ENCODE data around the gene ALPK3.

ALPK3 gene

DNA sequence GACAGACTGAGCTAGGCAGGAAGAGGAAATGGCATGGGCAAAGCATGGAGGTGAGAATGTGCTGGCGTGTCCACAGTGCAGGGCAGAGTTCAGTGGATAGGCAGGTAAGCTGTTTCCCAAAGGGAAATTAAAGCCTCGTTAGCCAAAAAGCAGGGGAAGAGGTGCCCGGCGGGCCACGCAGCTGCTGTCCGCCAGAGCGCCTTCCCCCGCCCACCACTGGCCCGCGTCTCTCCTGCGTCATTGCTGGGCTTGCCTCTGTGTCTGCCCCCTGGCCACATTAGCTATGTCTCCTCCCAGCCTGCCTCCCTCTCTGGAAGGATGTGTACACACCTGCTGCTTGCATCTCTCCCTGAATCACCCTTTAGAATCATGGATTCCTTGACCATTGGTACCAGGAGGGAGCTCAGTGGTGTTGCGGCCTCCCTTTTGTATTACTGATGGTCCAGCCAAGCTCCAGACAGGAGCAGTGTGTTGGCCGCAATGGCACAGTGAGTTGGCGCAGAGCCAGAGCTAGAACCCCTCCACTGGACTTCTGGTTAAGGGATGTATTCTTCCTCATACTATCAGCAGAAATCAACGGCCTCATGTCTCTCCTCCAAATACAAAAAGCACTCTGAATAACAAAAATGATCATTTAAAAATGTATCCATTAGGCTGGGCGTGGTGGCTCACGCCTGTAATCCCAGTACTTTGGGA, 93.9 kb downstream of the ALPK3 start:
- no peak for DNase-seq
- Histone ChIP-seq H3K4me3 (ENCODE audit: low read depth, low read length) (no peak overlapping the region), H3K9me3 (ENCODE audit: severe bottlenecking) (no peaks in the 10 kb centered on the region), H3K36me3 (no peaks in the 10 kb centered on the region), H3K27me3 (ENCODE audit: insufficient read depth, low read depth, severe bottlenecking) (no peaks in the 10 kb centered on the region), H3K27ac (no peak overlapping the region)
- TF ChIP-seq, protein P1, sequence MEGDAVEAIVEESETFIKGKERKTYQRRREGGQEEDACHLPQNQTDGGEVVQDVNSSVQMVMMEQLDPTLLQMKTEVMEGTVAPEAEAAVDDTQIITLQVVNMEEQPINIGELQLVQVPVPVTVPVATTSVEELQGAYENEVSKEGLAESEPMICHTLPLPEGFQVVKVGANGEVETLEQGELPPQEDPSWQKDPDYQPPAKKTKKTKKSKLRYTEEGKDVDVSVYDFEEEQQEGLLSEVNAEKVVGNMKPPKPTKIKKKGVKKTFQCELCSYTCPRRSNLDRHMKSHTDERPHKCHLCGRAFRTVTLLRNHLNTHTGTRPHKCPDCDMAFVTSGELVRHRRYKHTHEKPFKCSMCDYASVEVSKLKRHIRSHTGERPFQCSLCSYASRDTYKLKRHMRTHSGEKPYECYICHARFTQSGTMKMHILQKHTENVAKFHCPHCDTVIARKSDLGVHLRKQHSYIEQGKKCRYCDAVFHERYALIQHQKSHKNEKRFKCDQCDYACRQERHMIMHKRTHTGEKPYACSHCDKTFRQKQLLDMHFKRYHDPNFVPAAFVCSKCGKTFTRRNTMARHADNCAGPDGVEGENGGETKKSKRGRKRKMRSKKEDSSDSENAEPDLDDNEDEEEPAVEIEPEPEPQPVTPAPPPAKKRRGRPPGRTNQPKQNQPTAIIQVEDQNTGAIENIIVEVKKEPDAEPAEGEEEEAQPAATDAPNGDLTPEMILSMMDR (IDR thresholded peaks at IDR 0.05; ENCODE audit: low read depth, low read length) = no peak

DNA sequence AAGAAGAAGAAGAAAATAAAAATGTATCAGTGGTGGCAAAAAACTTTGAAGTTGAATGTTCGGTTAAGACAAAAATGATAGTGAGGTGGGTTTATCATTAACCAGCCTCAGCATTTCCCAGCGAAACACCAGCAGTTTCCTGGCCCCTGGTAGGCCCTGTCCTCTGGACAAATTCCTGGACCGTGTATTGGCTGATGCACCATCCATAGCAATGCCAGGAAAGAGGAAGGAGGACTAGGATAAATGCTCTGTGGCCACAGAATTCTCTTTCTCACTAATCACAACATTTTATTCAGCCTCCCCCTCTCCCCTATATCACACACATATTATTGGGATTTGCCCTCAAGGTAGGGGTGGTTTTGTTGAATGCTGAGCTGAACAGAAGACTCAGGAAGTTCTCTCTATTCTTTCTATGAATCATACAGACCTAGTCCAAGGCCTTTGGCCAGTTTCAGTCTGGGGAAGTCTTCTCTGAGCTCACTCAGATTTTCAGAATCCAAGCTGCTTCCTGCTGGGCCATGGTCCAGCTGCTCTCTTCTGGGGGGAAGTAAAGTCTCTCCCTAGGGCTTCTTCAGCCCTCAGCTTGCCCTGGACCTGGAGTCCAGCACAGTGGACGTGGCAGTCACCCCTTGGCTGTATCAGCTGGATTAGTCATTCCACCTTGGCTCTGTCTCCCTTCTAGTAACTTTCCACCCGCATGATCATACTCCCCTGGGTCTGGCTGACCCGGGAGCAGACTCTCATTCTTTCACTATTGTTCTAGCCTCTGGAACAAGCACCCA, 94.9 kb downstream of the ALPK3 start:
- no peaks in the 10 kb centered on the region for H3K27me3 ChIP-seq (ENCODE audit: insufficient read depth, low read depth, severe bottlenecking)
- no peaks in the 10 kb centered on the region for H3K9me3 ChIP-seq (ENCODE audit: severe bottlenecking)
- H3K36me3 ChIP-seq = no peaks in the 10 kb centered on the region
- no peak overlapping the region for H3K4me3 ChIP-seq (ENCODE audit: low read depth, low read length)
- TF ChIP-seq, protein P1 (IDR thresholded peaks at IDR 0.05; ENCODE audit: low read depth, low read length) = no peak
- no peak overlapping the region for H3K27ac ChIP-seq
- no peak for DNase-seq

DNA sequence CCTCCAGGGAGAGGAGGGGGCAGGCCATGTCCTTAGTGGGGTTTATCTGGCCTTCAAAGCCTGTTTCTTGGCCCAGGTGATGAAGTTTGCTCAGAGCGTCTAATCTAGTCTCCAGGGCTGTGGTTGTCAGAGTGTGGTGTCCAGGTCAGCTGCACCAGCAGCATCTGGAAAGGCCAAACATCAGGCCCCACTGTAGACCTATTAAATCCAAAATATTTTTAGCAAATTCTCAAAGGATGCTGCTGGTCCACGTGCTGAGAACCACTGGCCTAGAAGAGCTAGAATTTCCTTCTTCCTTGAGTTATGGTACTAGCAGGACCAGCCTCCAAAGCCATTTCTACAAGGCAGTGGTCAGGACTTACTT, 96.2 kb downstream of the ALPK3 start:
- no peak for DNase-seq
- Histone ChIP-seq H3K36me3 (no peaks in the 10 kb centered on the region), H3K27me3 (ENCODE audit: insufficient read depth, low read depth, severe bottlenecking) (no peaks in the 10 kb centered on the region), H3K27ac (no peak overlapping the region), H3K9me3 (ENCODE audit: severe bottlenecking) (no peaks in the 10 kb centered on the region), H3K4me3 (ENCODE audit: low read depth, low read length) (no peak overlapping the region)
- TF ChIP-seq, protein P1 (IDR thresholded peaks at IDR 0.05; ENCODE audit: low read depth, low read length) = no peak

DNA sequence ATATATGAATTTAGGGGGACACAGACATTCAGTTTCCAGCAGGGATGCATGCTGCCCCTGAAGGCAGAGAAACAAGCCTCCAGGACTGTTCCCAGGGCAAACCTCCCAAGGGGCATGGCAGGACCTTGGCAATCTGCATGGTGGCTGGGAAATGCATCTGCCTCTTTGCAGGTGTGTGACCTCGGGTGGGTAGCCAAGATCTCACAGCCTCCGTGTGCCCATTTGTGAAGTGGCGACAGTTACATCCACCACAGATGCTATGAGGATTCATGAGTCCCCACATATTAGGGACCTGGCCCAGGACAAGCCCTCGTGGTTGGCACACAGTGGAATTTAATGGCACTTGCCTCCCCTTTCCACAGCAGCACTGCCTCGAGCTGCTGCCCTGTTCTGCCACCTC, 97.2 kb downstream of the ALPK3 start:
- Histone ChIP-seq H3K4me3 (ENCODE audit: low read depth, low read length) (no peak overlapping the region), H3K36me3 (no peaks in the 10 kb centered on the region), H3K27me3 (ENCODE audit: insufficient read depth, low read depth, severe bottlenecking) (no peaks in the 10 kb centered on the region), H3K27ac (no peak overlapping the region), H3K9me3 (ENCODE audit: severe bottlenecking) (no peaks in the 10 kb centered on the region)
- no peak for DNase-seq
- TF ChIP-seq, protein P1 (IDR thresholded peaks at IDR 0.05; ENCODE audit: low read depth, low read length) = no peak

DNA sequence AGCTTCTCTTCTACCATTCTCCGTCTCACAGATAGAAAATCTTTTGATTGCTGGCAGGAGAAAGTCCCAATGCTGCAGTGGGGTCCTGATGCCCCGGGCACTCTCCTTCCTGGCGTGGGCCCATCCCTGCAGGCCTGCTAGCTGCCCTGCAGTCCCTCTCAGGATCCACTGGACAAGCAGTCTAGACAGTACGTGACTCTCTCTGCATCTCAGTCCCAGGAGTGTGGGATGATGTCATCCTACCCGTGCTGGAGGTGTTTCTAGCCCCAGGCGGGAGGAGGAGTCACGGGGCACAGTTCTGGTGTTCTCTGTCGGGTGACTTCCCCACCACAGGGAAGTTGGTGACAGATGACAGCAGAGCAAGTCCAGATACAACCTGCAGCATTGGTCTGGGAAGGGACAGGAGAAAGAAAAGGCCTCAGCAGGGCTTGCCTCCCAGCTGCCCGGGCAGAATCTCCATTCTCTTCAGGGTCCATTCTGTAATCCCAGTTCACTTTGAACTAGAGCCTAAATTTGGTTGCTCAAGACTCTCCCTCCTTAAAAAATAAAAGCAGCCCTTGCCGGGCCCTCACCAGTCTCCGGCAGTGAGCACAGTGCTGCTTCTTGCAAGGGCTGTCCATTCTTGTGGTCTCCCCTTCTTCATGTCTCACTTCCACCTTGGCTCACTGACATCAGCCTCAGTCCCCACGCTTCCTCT, 97.9 kb downstream of the ALPK3 start:
- TF ChIP-seq, protein P1 (IDR thresholded peaks at IDR 0.05; ENCODE audit: low read depth, low read length) = no peak
- Histone ChIP-seq H3K36me3 (no peaks in the 10 kb centered on the region), H3K27me3 (ENCODE audit: insufficient read depth, low read depth, severe bottlenecking) (no peaks in the 10 kb centered on the region), H3K9me3 (ENCODE audit: severe bottlenecking) (no peaks in the 10 kb centered on the region), H3K4me3 (ENCODE audit: low read depth, low read length) (no peak overlapping the region), H3K27ac (no peak overlapping the region)
- DNase-seq = peak; percentile 52
